Middle frontal gyrus (tissue), 1 donor: ENCODE data around the gene FRMD8.

ENCODE experiments used
- DNase-seq: peaks from one replicate; pipeline ENCODE4 v3.0.0-alpha.2; 2015; ENCODE audit warnings: low spot score; ENCODE audit errors: extremely low spot score

The FRMD8 gene, protein sequence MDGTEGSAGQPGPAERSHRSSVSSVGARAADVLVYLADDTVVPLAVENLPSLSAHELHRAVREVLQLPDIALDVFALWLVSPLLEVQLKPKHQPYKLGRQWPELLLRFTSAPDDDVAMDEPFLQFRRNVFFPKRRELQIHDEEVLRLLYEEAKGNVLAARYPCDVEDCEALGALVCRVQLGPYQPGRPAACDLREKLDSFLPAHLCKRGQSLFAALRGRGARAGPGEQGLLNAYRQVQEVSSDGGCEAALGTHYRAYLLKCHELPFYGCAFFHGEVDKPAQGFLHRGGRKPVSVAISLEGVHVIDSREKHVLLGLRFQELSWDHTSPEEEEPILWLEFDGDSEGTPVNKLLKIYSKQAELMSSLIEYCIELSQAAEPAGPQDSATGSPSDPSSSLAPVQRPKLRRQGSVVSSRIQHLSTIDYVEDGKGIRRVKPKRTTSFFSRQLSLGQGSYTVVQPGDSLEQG

DNA sequence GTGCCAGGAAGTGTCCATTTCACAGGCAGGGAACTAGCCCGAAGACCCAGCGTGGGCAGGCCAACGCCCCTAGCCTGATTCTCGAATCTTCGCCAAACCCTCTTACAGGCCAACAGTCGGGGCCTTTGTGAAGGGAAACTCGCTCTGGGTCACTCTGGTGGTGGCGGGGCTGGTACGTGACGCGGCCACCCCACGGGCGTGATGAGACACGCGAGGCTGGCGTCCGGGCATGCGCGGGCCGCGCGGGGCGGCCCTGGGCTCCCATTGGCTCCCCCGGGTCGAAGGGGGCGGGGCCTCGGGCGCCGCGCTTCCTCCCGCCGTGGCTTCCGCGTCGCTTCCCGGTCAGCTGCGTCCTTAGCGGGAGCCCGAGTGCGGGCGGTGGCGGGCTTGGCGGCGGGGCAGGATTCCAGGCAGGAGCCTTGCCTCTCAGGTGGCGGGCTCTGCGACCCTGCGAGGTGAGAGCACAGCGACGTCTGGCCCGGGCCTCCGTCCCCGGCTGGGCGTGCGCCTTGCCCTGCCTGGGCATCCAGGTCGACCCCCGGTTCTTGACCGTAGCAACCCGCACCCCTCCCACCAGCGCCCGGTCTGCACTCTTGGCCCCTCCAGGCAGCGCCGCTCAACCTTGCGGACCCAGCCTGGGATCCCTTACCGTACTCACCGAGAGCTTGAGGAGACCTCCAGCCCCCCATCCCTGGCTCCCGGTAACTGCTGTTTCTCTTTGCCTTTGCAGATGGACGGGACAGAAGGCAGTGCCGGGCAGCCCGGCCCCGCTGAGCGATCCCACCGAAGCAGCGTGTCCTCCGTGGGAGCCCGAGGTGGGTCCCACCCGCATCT is at the start of gene FRMD8:
Gene FRMD8 (plus strand): TSS at position 331 of the 834 bp plus-strand sequence. CDS start 400 bp downstream, at position 731.
- peak; percentile 79 for DNase-seq

DNA sequence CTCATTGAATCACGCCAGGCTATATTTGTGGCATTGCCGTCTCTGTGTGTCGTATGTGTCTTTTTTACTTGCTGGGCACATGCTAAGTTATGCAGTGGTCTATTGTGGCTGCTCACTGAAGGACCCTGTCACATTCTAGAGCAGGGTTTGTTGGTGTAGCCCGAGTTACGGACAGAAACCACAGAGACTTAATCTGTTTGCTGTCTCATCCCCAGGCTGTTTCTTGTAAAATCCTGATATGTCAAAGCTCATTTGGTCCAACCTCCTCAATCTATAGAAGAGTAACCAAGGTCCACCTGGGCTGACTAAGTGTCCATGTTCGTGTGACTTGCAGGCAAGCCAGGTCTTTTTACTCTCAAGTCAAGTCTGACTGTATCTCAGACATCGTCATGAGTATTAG is 47.8 kb upstream of the FRMD8 start:
- no peak for DNase-seq

DNA sequence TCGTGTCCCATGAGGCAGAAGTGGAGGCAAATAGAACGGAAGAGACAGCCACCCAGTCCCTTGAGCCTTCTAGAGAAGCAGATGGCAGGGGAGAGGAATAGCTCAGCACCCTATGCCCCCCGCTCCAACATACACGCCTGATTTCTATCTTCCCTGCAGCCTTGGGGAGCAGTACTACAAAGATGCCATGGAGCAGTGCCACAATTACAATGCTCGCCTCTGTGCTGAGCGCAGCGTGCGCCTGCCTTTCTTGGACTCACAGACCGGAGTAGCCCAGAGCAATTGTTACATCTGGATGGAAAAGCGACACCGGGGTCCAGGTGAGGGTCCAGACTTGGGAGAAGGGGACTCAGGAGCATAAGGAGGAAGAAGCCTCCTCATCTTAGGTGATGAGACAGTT is 46.2 kb upstream of the FRMD8 start:
- DNase-seq, result no peak

DNA sequence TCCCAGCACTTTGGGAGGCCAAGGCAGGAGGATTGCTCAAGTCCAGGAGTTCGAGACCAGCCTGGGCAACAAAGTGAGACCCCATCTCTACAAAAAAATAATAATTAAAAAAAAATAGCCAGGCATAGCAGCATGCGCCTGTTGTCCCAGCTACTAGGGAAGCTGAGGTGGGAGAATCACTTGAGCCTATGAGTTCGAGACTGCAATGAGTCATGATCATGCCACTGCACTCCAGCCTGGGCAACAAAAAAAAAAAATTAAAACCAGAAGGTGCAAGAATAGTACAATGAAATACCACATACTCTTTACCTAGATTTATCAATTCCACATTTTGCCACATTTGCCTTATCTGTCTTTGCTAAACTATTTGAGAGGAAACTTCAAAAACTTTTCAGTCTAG is 44.6 kb upstream of the FRMD8 start:
- no peak for DNase-seq

DNA sequence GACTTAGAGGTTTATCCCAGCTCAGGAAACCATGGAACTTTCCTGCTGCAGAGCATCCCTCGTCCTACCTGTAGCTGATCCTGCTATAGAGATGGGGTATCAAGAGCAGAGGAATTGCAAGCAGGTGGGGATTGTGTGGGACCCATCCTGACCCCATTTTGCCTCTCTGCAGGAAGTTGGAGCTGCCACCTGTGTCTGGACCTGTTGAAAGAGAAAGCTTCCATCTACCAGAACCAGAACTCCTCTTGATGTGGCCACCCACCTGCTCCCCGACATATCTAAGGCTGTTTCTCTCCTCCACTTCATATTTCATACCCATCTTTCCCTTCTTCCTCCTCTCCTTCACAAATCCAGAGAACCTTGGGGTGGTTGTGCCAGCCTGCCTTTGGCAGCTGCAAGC is 34.9 kb upstream of the FRMD8 start:
- no peak for DNase-seq

DNA sequence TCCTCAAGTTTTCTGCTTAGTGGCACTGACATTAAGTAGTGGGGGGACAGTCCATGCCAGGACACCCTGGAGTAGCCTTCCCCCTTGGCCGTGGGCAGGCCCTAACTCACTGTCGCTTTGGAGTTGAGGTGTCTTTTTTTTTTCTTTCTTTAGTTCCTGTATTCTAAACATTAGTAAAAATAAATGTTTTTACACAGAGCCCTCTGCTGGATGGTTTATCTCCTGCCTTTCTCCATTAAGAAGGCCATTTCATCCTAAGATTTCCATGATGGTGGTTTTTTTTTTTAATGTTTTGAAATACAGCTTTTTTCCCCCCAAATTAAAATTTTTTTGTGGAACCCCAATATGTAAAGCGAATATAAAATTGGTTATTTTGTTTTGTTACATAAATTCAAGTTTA is 33.7 kb upstream of the FRMD8 start:
- DNase-seq, result no peak

DNA sequence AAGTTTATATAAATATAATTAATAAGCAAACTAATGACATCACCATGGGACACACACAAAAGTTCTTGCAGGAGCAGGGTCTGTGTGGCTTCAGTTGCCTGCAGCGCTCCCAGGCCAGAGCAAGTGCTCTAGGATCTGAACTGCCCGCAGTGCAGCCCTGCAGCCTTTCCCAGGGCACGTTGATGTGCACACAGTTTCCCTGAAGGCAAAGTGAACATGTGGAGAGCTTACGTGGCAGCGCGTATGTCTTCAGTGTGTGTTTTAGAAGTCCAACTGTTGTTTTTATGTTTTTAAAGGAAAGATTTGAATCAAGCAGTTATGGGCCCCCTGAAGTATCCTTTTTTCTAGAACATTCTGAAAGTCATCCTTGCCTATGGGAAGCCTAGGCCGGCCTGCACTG is 33.1 kb upstream of the FRMD8 start:
- DNase-seq, result no peak

DNA sequence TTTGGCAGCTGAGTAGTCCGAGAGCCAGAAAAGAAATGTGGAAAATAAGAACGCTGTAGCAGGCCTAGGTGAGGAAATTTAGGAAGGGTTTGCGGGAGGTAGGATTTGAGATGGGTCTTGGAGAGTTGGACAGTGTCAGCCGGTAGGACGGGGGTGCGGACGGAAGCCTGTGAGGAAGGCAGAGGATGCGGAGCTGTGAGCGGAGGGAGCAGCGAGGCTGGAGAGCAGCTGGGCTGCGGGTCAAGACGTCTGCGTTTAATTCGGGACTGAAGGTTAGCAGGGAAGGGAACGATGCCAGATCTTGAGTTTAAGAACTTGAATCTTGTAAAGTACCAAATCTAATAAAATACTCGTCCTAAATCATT is 32.6 kb upstream of the FRMD8 start:
- DNase-seq, result no peak

DNA sequence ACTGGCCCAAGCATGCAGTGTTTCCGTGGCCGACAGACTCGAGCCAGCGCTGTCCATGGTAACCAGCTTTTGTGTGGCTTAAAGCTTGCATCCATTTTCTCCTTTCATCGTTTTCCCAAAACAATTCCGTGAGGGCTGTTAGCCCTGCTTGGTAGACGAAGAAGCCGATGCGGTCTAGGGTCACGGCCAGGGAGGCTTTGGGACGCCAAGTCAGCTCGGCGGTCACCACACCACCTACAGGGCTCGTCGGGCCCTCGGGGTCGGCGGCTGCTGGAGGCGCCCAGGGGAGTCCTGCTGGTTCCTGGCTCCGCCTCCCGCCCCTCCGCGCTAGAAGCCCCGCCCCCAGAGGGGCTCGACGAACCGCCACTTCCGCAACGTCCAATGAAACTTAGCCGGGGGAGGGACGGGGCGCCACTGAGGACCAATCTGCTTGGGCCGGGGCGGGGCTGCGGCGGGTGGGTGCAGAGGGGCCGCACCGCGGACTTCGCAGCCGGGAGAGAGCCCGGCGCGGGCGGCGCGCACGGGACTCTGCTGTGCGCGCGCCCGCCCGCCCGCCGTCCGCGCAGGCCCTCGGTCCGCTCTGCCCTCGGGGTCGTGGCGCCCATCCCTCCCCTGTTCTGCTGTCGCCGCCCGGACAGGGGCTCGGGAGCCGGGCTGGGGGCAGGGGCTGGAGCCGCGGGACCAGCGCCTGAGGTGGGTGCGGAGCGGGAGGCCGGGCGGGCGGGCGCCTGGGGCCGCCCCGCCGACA is 32.0 kb upstream of the FRMD8 start, which contains the start of gene TIGD3:
Gene TIGD3 (plus strand): TSS at position 487 of the 748 bp plus-strand sequence. CDS start 1,058 bp downstream, outside the sequence.
- DNase-seq, result peak; percentile 92

DNA sequence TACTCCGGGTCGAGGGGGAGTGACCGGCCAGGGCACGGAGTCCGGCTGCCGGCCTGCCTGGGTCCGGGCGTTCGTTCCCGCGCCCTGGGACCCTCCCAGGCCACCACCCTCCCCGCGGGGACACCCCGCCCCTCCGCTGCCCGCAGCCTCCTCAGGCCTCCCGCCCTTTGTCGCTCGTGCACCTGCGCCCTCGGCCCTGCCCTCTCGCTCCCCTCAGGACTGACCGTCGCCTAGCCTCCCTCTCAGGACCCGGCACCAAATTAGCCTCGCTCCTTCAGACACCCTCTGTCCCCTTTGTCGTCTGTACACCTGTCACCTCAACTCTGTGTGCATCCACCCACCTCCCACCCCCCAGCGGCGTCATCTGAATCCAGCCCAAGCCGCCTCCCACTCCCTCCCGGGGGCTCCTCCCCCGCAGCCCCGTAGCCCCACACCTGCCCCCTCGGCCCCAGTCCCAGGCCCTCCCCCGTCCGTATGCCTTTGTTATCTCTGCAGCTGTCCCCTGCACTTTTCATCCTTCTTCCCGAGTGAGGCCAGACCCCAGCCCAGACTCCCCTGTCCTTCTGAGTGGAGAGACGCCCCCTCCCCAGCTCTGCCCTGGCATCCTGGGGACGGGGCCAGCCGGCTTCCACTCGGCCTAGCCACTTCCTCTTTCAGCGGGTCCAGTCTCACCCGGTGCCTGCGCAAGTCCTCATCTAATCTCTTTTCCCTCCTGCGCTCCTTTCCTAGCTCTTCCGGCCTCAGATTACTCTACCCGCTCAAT is 31.2 kb upstream of the FRMD8 start:
- DNase-seq, result no peak

DNA sequence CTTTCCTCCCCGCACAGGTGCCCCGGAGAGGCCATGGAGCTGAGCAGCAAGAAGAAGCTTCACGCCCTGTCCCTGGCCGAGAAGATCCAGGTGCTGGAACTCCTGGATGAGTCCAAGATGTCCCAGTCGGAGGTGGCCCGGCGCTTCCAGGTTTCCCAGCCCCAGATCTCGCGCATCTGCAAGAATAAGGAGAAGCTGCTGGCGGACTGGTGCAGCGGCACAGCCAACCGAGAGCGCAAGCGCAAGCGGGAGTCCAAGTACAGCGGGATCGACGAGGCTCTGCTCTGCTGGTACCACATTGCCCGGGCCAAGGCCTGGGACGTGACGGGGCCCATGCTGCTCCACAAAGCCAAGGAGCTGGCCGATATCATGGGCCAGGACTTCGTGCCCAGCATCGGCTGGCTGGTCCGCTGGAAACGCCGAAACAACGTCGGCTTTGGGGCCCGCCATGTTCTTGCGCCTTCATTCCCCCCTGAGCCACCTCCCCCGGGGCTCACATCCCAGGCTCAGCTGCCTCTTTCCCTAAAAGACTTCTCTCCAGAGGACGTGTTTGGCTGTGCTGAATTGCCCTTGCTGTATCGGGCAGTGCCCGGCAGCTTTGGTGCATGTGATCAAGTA is 30.6 kb upstream of the FRMD8 start:
- DNase-seq, result no peak

DNA sequence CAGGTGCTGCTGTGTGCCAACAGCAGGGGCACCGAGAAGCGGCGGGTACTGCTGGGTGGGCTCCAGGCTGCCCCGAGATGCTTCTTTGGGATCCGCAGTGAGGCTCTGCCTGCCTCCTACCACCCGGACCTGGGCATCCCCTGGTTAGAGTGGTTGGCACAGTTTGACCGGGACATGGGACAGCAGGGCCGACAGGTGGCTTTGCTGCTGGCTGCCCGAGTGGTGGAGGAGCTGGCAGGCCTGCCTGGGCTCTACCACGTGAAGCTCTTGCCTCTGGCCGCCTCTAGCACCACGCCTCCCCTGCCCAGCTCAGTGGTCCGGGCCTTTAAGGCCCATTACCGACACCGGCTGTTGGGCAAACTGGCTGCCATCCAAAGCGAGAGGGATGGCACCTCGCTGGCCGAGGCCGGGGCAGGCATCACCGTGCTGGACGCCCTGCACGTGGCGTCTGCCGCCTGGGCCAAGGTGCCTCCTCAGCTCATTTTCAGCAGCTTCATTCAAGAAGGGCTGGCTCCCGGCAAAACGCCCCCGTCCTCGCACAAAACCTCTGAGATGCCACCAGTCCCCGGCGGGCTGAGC is 30.0 kb upstream of the FRMD8 start:
- DNase-seq, result no peak

DNA sequence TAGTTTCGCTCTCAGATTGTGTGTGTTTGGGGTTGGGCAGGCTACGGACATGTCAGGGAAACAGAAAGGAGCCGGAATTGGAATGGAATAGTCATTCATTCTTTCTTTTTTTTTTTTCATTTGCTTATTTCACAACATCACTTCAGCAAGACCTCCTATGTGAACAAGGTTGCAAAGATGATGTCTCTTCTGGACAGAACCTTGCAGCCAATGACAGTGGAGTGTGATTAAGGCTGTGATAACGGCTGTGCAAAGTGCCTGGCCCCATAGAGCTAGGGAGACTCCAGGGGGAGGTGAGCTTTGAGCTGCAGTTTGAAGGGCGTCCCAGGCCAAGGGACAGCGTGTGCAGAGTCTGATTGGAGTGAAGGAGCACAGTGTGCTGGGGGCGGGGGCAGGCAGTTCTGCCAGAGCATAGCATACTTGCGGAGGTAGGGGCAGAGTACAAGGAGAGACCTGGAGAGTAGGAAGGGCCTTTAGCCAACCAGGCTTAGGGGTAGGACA is 28.5 kb upstream of the FRMD8 start:
- DNase-seq, result no peak

DNA sequence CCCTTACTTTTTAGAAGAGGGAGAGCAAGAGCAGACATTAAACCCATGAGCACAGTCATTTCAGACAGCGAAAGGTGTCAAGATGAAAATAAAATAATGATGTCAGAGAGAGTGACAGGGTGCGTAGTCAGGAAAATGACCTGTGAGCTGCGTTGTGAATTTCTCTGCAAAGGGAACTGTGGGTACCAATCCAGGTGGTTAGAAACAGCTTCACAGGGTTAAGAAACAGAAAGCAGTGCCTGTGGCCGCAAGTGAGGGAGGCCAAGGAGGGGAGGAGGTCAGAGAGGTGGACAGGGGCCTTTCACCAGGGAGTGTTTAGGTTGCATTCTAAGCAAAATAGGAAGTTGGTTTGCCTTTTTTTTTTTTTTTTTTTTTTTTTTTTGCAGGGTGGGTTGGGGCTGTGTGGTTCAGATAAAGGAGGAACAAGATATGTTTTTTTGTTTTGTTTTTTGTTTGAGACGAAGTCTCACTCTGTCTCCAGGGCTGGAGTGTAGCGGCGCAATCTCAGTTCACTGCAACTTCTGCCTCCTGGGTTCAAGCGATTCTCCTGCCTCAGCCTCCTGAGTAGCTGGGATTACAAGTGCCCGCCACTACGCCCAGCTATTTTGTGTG is 24.0 kb upstream of the FRMD8 start:
- no peak for DNase-seq

DNA sequence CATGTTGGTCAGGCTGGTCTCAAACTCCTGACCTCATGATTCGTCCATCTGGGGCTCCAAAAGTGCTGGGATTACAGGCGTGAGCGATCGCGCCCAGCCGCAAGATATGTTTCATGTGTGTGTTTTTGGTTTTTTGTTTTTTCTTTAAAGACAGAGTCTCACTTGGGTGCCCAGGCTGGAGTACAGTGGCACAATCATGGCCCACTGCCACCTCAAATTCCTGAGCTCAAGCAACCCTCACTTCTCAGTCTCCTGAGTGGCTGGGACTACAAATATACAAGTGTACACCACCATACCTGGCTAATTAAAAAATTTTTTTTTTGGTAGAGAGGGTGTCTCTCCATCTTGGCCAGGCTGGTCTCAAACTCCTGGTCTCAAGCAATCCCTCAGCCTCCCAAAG is 23.5 kb upstream of the FRMD8 start:
- DNase-seq, result no peak

DNA sequence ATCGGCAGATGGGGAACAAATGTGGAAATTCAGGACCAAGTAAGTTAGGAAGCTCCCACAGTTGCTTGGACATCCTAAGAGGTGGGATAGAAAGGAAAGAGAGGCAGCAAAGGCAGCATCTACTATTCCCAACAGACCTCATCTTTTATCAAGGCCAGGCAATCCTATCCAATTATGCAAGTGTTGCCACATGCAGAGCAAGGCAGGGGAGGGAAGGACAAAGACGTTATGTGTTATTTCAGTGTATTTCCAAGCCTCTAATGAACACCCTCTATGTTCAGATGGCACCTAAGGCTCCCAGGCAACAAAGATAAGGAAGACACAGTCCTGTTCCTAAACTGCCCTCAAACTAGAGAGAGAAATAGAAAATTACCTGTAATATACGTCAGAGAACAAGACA is 22.7 kb upstream of the FRMD8 start:
- no peak for DNase-seq

DNA sequence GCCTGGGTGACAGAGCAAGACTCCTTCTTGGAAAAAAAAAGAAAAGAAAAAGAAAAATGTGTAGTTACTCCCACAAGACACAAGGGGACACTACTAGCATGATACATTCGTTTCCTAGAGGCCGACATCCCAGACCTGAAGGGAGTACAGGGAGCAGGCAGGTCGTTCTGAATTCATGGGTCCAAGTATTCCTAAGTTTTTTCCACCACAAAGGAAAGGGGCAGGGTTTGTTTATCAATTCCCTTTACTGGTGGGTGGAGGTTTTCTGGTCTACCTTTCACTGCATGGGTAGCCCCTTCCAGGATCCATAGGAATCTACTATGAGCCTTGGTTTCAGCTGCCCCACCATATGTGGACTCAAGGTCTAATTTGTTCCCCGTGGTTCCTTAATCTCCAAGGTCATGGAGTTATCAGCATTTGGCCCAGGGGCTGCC is 20.1 kb upstream of the FRMD8 start:
- DNase-seq, result peak; percentile 39

DNA sequence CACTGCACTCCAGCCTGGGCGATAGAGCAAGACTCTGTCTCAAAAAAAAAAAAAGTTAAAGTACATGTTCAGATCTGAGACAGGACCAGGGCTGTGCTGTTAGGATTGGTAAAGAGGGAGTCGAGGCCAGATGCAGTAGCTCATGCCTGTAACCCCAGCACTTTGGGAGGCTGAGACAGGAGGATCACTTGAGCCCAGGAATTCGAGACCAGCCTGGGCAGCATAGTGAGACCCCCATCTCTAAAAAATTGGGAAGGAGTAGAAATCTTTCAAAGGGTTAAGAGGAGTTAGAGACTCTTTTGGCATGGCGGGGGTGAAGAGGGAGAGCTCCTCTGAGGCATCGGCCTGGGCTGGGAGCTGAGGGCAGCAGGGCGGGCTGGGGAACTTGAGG is 15.8 kb upstream of the FRMD8 start:
- no peak for DNase-seq

DNA sequence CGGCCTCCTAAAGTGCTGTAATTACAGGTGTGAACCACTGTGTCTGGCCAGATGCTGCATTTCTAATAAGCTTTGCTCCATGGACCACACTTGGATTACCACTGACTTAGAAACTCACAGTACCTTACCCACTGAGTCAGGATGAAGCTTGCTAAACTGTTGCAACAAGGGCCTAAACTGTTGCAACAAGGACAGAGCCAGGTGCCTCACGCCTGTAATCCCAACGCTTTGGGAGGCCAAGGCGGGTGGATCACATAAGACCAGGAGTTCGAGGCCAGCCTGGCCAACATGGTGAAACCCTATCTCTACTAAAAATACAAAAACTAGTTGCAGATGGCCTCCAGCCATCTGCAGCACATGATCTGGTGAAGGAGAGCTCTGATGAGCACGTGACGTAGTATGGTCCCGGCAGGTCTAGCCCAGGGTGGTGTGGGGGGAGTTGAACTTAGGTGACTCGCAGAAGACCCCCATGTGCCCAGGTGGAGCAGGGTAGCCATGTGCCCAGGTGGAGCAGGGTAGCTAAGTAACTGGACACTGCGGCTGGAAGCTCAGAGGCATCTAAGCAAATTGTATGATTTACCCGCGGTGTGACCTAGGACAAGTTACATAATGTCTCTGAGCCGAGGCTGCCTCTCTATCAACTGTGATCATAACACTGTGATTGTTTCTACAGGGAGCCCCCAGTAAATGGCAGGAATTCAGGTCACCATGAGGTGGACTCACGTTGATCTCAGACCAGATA is 12.4 kb upstream of the FRMD8 start:
- DNase-seq, result no peak
